Measurements from ENCODE around the gene PEX14.

PEX14 gene

DNA sequence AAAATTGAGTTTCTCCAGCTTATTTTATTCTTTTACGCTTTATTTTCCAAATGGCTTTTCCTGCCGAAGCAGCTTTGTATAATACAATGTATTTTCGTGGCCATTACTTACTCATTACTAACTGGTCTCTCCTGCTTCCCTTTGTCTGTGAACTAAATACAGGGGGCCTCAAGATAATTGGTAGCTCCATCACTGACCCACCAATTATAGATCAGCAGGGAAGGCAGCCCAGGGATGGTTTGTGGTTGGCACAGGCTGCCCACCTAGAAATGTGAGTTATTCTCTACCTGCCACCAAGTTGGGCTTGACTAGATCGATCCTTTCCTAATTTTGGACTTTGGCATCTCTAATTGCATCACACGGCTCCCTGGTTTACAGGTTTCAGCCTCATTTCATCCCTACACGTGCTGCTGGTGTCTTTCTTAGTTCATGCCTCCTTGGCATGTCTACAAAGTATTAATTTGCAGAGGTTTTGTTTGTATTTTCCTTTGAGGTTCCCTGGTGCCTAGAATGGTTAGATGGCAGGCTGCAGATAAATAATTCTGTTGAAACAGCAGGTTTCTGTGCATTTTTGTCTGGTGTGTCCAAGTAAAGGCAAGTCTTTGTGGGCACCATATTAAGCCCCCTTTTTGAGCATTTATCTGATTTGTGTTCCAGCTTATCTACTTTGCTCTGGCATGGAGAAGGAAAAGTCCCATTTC is 35.2 kb downstream of the PEX14 start:
- DNase-seq (ENCODE audit: low read depth): no peak
- TF ChIP-seq, protein P1, sequence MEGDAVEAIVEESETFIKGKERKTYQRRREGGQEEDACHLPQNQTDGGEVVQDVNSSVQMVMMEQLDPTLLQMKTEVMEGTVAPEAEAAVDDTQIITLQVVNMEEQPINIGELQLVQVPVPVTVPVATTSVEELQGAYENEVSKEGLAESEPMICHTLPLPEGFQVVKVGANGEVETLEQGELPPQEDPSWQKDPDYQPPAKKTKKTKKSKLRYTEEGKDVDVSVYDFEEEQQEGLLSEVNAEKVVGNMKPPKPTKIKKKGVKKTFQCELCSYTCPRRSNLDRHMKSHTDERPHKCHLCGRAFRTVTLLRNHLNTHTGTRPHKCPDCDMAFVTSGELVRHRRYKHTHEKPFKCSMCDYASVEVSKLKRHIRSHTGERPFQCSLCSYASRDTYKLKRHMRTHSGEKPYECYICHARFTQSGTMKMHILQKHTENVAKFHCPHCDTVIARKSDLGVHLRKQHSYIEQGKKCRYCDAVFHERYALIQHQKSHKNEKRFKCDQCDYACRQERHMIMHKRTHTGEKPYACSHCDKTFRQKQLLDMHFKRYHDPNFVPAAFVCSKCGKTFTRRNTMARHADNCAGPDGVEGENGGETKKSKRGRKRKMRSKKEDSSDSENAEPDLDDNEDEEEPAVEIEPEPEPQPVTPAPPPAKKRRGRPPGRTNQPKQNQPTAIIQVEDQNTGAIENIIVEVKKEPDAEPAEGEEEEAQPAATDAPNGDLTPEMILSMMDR (IDR thresholded peaks at IDR 0.05; ENCODE audit: low read depth, low read length, missing control alignments): no peak
- no peak overlapping the region for H3K4me3 ChIP-seq (ENCODE audit: low read depth, low read length)
- in situ Hi-C loops (cut with HindIII; ENCODE audit: low sequenced_read_pairs): no loop called here

DNA sequence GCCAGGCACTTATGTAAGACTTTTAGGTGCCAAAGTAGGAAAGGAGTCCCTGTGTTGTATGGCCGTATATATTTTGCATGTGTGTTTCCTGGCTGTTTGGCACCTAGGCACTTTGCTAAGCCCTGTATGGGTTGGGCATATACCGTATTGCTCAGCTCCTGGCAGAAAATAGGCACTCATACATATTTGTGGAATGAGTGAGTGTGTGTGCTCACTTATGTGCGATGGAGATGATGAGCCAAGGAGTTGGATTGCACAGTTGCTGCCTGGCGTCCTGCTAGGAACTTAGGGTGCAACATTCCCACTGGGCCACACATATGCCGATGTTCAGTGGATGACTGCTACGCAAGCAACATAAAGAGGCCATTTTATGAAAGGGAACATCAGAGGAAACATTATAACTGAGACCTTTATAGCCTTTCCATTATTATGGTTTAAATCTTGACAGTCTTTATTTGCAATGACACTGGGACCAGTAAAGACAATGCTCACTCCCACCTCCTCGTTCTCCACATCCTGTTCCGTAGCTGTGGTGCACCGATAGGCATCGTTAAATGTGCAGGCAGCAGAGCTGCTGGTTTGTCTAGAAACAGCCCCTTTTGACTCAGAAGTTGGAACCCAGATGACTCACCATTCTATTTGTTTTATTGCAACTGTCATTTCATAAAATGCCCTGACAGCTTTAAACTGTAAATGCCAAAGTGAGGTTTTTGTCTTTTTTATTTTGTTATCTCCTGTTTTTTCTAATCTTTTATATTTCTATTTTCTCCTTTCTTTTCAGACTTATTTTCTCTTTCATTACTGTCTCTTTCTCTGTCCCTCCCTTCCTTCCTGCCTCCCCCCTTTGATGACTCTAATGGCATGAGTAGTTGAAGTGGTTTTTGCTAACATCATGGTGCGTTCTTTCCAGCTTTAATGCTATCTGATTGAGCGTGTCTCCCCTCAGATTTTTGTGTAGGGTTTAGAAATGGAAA is 36.1 kb downstream of the PEX14 start:
- DNase-seq (ENCODE audit: low read depth): no peak
- TF ChIP-seq, protein P1 (IDR thresholded peaks at IDR 0.05; ENCODE audit: low read depth, low read length, missing control alignments): no peak
- in situ Hi-C loops (cut with HindIII; ENCODE audit: low sequenced_read_pairs): no loop called here
- no peak overlapping the region for H3K4me3 ChIP-seq (ENCODE audit: low read depth, low read length)

DNA sequence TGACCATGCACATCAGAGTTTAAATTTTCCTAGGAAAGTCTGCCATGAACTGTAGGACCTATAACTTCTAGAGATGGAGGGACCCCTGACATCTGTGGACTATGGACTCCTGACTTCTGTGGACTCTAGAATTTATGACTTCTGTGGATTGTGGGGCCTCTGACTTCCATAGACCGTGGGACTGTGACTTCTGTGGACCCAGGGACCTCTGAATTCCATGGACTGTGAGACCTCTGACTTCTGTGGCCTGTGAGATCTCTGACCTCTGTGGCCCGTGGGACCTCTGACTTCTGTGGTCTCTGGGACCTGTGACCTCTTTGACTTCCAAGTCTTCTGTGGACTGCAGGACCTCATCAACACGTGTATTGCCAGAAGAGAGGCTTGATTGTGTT is 36.7 kb downstream of the PEX14 start:
- in situ Hi-C loops (cut with HindIII; ENCODE audit: low sequenced_read_pairs): no loop called here
- TF ChIP-seq, protein P1 (IDR thresholded peaks at IDR 0.05; ENCODE audit: low read depth, low read length, missing control alignments): no peak
- no peak for DNase-seq (ENCODE audit: low read depth)
- no peak overlapping the region for H3K4me3 ChIP-seq (ENCODE audit: low read depth, low read length)

DNA sequence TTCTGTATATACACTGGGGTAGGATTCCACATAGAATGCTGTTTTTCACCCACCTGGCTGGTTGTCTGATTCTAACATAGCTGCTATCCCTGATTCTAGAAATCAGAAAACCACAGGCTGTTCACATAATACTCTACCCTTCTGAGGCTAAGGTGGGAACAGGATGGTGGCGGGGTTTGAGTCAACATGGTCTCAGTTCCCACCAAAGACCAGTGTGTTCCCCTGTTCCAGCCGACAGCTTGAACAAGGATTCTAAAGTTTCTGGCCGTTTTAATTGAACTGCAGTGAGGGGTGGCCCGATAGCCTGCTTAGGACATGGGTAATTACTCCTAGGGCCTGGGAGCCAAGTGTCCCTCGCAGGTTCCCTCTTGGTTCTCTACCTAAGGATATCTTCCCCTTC is 38.4 kb downstream of the PEX14 start:
- TF ChIP-seq, protein P1 (IDR thresholded peaks at IDR 0.05; ENCODE audit: low read depth, low read length, missing control alignments): no peak
- in situ Hi-C loops (cut with HindIII; ENCODE audit: low sequenced_read_pairs): no loop called here
- H3K4me3 ChIP-seq (ENCODE audit: low read depth, low read length): no peak overlapping the region
- no peak for DNase-seq (ENCODE audit: low read depth)

DNA sequence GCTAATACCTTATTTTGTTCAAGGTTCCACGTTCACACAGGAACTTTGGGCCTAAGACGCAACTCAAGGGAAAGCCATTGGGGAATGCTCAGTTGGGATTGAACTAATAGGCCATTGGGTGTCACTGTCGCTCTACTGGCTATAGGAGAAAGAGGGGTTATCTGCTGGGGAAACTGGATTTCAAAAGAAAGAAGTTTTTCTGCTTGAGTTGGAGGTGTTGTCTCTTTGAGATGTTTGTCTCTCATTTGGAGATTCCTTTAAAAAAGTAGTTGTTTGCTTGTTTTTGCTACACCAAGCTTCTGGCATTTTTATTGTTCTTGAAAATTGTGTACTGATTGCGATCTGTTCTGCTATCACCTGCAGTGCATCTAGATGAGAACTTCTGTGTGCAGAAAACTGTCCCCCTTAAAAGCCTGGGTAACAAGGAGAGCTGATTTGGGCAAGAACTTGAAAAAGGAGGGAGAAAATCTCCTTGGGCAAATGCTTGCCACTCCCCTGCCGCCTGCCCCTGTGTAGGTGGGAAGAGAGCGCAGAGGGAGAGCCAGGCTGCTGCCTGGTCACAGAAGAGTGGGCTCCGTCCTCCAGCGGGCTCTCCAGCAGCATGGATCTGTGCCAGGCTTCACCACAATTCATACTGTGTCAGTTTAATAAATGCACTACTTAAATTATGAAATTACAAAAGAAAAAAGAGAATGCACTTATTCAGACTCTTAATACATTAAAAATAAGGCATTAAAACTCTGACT is 39.9 kb downstream of the PEX14 start:
- TF ChIP-seq, protein P1 (IDR thresholded peaks at IDR 0.05; ENCODE audit: low read depth, low read length, missing control alignments): peak; percentile 80
- no peak overlapping the region for H3K4me3 ChIP-seq (ENCODE audit: low read depth, low read length)
- in situ Hi-C loops (cut with HindIII; ENCODE audit: low sequenced_read_pairs): no loop called here
- no peak for DNase-seq (ENCODE audit: low read depth)

DNA sequence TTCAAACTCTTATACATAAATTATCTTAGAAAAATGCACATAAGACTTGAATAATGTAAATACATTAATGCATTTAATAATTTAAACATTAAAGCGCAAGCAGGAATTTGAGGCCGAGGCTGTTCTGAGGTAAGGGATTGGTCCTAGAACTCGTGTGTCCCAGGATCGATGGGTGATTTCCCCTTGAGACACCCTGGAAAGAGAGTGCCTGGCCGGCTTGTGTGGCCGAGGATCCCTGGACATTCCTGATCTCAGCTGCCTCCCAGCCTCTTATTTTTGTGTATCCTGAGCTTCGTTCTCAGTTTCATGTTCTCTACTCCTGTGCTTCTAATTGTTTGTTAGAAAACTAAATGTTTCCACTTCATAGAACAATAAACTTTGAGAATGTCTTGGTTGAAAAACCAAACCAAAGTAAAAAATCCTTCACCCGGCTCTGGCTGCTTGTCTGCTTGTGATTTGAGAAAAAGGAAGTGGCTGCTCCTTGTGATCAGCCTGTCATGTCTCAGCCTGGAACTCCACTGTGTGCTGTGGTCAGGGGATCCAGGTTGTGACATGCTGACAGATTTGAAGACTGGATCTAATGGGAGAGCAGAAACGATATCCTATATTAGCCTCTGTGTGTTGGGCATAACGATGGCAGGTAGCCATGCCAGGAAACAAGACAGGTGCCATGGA is 40.7 kb downstream of the PEX14 start:
- no peak for DNase-seq (ENCODE audit: low read depth)
- no peak overlapping the region for H3K4me3 ChIP-seq (ENCODE audit: low read depth, low read length)
- TF ChIP-seq, protein P1 (IDR thresholded peaks at IDR 0.05; ENCODE audit: low read depth, low read length, missing control alignments): no peak
- in situ Hi-C loops (cut with HindIII; ENCODE audit: low sequenced_read_pairs): no loop called here
